Dedifferentiated amniotic fluid mesenchymal stem cell (primary cell): Measurements from ENCODE around the gene RARA.
A peak's percentile ranks its signal among the peaks of the same experiment; 100 is the strongest.

Experiments used
- DNase-seq: peaks from one replicate; pipeline ENCODE4 v3.0.0-alpha.2; 2016; ENCODE audit errors: extremely low spot score

RARA gene

DNA sequence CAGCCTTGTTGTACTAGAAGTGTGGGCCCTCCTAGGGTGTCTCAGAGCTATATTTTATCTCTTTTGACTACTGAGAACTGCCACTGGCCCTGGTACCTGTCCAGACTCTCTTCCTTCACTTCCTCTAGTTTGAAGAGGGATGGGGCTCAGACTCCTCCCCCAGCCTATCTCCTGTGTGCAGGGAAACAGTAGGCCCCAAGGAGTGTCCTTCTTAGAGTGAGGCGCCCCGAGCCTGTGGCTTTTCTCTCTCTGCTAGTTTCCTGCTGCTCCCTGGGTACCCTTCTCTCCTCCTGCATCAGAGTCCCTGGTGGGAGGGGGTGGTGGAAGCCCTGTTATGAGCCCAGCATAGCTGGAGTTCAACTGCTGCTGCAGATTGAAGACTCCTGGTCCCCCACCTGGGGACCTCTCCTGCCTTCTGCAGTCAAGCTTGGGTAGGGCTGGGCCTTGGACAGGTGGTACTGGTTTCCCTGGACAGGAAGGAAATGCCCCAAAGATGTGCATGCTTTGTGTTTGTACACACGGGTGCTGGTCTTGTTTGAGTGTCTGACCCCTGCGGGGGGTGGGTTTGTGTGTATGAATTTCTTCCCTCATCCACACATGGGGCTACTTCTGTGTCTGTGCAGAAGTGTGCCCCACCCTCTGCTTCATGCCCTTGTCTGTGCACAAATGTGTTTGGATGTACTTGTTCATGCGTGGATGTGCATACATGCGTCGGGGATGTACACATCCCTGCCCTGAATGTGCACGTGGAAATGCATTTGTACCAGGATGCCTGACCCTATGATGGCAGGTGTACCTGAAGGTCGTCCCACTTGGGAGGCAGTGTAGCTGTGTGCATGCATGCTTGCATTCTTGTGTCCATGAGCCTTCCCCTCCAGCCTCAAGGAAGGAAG, 6.9 kb downstream of the RARA start:
- DNase-seq = no peak

DNA sequence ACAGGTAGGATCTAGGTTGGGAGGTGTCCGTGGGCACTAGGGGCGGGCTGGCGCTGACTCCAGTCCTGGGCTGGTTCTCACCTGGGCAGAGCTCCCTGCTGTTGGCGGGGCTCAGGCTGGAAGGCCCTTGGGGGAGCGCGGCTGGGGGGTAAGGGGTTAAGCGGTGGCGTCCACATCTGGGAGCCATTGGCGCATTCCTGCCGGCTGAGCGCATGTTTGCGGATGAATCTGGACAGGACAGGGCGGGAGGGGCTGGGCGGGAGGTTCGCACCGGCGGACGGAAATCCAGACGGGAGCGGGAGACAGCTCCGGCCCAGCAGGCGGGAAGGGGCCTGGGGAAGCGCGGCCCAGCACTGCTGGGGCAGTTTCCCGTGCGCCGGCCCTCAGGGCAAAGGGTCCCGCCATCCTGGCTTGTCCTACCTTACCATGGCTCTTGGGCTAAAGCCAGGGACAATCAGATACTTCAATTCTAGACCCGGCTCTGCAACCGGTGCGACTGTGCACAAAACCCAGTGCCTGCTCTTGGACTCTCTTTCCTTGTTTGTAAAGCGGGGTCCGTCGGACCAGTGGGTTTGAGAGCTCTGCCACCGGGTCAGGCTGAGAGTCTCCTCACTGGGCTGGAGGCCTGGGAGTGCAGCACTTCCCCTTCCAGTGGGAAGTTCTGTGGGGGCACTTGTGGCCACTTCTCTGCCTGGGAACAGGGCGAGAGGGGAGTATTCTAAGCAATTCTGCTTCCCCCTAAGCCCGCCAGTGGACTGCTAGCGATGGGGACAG, 7.8 kb downstream of the RARA start:
- DNase-seq = no peak

DNA sequence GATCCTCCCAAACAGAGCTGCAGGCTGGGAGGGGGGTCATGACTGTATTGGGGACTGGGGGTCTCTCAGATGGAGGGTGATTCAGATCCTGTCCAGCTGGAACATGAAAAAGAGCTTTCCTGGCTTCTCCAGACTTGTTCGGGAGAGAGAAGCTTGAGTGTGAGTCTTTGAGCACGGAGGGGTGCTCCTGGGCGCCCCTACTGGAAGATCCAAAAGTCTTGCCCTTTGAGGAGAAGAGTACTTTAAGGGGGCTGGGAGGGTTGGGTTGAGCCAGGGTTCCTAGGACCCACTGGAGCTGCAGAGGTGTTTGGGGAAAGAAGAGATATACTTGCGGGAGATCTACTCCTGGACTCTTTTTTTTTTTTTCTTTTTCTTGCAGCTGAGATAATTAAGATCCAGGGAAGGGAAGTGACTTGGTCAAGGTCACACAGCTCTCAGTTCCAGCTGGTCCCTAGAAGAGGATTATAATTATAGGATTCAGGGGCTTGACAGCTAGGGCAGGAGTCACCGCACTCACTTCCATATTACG, 8.4 kb downstream of the RARA start:
- peak; percentile 70 for DNase-seq

DNA sequence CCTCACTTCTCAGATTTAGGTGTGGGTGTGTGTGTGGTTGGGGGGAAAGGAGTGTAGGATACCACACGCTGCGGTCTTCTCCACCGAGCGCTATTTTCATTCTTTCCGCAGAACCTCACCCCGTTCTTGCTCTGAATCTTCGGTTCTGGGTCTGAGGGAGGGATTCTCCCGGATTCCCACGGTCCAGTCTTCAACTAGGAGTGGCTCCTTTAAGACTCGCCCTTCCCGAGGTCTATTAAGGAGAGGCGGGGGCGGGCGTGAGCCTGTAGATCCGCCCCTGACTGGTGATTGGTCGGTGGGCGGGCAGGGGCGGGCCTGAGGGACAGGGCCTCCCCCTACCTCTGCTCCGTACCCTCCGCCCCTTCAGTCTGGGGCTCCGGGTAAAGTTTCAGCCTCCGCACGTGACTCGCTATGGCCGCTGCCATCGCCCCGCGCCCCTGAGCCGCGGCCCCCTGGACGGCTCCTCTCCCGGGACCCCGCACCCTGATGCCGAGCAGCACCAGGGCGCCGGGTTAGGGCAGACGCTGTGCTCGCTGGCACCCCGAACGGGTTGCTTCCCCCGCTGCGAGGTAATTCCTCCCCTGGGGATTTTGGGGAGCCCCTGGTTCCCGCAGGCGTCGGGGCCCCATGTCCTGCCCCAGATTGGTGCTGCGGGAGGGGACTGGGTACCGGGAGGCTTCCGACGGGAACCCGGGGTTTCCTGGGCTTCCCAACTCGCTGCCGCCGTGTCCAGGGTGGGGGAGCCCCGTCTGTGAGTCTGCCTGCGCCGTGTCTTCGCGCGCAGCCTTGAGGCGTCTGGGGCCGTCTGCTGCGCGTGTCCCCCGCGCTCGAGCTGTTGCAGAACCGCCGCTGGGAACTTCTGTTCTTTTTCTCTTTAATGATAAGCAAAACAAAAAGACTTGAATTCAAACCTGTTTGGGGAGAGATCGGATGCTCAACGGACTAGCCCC, 9.2 kb downstream of the RARA start:
- peak; percentile 96 for DNase-seq

DNA sequence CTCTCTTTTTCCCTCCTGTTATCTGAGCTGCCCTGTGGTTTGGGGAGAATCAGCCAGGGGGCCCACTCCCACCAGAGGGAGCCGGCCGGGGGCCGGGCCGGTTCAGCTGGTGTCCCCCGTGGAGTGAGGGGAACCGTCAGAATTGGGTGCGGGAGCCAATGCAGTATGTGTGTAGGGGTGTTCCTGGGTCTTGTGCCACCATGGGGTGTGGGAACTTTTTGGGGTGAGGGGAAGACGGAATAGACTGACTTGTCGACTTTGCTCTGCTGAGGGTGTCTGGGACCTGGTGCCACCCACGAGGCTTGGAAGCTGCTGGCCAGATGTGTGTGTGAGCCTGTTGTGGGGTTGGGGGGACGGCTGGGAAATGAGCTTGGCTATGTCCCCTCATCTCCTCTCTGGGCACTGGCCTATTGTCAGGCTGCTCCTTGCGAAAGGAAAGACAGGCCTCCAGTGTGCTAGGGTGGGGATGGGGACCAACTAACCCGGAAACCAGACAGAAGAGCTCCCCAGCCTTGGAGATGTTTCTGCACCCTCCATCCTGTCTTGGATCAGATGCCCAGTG, 9.9 kb downstream of the RARA start:
- no peak for DNase-seq

DNA sequence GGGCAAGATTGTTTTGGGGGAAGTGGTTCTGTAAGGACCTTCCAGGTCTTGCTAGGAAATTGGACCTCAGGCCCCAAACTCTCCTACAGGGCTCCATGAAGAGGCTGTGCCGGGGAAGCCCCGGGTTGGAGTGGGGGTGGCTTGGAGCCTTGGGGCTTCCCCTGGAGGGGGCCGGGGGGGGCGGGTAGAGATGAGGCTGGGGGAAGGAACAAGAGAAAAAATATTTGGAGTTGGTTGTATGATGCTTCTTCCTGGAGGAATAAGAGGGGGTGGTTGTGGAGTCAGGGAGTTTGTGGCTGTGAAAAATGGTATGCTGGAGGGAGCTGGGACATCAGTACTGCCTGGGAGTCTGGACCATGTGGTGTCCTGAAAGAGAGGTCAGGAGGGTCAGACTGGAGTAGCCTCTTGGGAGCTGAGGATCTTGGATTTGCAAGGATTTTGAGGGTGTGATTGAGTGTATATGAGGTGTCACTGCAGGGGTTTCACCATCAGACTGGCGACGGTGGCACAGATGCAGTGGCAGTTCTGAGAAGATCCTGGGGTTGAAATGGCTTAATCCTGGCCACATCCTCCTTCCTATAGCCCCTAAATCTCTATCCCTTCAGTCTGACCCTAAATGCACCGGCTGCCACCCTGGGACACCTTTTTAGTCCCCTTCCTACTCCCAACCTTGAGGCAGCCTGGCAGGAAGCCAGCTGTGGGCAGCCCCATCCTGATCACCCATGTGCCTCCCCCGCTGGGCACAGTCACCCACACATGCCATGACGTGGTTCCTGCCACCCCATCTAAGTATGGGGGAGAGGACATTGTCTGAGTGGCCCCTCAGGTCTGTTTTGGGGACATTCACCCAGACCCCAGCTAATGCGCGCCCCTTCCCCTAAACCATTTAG, 10.9 kb downstream of the RARA start:
- DNase-seq = no peak

DNA sequence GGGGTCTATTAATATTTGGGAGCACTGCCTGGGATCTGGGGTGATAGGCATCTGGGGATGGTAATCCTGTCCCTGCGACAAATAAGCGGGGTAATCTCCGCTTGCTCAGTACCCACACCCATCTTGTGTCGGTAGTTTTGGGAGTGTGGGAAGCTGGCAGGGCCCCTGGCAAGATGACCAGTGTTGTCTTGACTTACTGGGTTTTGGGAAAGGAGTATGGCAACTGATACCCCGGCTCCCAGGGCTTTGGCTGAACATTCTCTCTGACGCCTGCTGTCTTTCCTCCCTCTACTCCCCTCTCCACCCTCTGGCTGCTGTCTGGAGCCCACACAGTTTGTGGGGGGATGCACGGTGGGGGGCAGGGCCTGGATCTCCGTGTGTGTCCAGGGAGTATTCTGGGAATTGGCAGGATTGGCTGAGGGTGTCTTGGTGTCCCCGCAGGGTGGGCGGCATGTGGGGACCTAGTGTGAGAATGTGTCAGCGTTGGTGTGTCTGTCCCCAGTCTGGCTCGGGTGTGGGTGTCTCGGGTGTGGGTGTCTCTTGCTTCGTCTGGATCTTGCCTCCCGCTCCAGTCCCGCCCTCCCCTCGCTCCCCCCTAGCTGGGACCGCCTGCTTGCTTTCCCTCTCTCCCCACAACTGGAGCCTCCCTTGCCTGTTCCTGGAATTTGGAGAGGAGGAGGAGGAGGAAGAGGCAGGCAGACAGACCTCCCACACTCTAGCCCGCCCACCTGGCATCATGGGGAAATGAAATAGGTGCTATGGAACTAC, 12.0 kb downstream of the RARA start:
- DNase-seq = no peak

DNA sequence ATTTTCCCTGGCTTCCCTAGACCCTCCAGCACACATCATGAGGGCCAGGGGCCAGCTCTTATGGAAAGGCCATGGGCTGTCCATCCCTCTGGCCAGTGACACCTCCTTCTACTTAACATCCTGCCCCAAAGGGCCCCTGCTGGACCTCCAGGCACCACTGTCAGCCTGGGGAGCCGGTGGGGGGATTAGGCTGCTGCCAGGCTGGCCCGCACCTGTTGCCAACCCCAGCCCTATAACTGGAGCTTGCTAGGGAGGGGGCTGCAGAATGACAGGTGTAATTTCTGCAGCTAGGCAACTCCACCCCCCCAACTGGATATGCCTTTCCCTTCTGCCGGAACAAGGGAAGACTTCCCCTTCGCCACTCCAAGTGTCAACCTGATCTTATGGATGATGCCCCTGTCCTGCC, 12.5 kb downstream of the RARA start:
- no peak for DNase-seq

DNA sequence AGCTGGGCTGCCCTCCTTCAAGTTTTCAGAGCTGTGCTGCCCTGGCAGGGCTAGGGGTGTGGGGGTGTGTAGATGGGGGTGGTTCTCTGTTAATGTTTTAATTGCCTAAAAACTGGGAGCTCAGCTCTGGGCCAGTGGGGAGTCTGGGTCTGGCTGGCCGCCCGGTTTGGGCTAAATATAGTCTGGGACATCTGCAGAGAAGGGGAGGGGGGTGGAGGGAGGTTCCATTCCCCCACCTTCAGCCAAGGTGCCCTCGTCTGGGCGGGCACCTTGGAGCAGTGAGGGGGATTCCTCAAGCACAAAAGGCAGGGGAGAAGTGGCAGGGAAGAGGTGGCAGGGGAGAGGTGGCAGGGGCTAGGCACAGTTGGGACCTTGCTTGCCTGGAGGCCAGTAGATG, 13.0 kb downstream of the RARA start:
- no peak for DNase-seq

DNA sequence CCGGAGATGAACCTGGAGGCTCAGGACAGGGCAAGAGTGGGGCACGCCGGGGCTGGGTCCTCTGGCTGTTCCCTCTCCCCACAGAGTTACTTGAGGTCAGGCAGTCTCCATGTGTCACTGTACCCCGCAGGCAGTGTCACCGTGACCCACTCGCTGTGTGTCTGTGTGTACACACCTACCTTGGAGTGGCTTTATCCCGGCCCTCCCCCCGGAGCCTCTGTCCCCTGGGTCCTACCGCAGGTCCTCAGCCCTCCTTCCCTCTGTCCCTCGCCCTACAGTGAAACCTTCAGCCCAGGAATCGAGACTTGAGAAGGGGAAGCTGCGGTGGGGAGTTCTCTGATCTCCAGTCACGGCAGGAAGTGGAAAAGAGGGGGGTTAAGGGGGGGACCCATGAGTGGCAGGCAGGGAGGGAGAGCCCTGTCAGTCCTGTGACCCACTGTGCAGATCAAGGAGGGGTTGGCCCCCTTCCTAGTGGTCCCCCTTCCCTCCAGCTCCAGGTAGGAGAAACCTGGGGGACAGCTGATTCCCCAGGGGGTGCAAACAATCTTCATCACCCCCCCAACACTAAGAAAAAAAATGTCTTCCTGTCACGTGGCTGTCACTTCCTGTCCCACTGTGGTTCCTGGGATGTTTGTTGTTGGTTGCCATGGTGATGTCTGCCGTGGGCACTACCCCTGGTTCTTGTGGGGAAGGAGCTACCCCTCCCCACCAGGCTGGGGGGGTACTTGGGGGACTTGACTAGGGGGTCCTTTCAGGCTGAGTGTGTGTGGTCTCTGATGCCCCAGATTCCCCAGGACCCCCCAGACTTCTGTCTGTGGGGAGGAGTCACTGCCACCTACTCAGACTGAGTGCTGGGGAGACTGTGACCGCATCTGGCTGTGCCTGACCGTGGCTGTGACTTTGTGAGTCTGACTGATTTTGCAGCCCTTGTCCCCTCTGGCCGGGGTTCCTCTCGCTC, 13.7 kb downstream of the RARA start:
- no peak for DNase-seq

DNA sequence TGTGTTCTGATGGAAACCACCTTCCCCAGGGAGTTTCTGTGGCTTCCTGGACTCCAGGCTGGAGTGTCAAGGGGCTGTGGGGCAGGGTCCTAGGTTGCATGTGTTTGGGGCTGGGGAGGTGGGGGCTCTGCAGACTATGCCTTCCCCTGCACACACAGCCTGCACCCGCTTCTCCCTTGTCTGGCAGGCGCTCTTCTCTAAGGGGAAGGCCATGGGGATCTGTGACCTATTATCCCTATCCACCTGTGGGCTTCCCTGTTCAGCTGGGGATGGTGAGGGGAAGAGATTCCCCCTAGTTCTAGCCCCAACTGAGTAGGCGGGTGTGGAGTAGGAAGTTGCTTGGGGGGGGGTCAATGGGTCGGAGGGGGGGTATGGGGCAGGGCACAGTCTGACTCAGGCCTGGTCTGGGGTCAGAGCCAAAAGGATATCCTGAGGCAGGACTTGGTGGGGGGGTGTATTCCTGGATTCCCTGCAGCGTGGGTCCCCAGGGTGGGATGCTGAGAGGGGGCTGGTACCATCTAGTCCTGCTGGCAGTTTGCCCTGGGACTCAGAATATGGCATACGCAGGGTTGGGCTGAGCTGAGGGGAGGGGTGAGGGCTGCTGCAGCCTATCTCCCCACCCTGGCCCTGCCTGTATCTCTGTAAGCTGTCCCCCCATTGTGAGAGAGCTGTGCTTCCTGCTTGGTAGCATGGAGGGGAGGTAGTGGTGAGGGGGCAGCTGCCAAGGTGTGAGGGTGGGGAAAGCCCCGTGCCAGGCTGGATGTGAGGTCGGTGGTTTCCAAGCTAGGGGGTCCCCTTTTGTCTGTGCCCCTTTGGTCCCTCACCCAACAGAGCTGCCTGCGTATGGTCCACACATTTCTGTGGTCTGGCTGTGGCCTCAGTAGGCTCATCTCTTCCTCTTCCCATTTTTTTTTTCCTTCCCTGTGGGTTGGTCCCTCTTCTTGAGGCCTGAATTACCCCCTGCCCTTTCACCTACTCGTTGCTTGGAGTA, 14.7 kb downstream of the RARA start:
- DNase-seq = no peak

DNA sequence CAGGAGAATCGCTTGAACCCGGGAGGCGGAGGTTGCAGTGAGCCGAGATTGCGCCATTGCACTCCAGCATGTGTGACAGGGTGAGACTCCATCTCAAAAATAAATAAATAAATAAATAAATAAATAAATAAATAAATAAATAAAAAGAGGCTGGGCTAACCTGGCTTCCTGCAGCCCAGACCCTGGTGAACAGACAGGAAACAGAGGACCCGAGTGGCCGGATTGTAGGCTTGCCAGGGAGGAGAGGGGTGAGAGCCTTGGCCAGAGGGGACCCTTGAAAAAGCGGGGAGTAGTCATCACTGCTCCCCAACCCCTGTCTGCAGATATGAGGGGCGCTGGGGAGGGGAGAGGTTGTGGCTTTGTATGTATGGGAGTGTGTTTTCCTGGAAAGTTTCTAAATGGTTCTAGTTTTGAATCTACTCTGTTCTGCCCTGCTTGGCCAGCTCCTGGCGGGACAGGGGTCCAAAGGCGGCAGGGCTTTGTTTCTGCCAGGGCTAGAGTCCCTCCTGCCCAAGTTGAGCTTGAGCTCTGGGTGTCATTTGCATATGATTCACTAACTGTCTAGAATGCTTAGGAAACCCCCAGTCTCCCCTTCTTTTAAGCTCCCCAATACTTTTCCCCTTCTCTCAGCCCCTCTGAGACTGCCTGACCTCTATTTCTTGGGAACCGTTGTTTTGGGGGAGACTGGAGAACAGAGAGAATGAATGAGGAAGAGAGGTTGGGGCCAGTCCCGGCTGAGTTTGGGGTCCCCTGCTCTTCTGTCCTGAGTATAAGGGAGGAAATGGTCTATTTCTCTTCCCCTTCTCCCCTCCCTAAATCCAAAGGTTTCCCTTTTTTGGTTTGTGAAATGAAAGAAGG, 16.4 kb downstream of the RARA start:
- DNase-seq = no peak

DNA sequence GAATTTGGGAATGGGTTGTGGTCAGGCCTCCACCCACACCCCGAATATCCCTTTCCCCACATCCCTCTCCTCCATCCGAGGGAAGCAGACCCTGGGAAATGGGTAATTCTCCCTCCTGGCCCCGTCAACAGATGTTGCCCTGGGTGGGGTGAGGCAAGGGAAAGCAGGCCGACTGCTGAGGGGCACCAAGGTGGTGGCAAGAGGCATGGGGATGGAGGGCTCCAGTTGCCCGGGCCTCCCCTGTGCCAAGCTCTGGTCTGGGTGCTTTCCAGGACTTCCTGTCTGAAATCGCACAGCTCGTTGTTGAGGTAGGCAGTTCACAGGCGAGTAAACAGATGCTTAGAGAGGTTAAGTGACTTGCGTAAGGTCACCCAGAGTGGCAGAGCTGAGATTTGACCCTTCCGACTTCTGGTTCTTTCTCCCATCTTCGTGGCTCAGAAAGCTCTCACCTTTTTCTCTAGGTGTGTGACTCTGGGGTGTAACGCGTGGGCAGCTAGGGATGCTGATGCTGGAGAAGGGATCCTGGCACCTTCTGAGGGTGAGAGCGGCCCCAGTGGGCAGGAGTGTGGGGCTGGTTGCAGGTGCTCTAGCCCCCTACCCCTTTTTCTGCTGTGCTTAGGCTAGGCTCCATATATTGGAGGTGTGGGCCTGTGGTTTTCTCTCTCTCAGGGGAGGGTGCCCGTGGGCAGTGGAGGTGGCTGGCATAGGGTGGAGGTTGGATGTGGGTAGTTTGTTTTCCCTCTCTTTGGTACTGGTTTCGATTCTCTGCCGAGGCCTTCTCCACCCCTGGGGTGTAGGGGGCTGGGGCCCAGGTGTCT, 17.2 kb downstream of the RARA start:
- DNase-seq = no peak

DNA sequence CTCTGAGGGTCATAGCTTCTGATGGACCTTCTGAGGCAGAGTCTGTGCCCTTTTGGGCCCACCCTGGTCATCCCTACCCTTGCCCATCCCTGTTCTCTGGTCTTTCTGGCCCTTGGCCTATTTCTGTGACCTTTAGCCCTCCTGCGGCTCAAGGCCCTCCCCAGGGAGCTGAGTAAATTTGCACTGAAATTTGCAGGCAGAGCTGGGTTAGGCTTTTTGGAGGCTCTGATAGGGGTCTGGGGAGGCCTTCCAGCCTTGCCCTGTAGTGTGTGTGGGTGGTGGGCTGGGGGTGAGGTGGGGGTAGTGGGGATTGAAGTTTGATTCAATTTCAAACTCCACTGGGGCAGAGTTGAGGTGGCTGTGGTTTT, 17.8 kb downstream of the RARA start:
- no peak for DNase-seq

DNA sequence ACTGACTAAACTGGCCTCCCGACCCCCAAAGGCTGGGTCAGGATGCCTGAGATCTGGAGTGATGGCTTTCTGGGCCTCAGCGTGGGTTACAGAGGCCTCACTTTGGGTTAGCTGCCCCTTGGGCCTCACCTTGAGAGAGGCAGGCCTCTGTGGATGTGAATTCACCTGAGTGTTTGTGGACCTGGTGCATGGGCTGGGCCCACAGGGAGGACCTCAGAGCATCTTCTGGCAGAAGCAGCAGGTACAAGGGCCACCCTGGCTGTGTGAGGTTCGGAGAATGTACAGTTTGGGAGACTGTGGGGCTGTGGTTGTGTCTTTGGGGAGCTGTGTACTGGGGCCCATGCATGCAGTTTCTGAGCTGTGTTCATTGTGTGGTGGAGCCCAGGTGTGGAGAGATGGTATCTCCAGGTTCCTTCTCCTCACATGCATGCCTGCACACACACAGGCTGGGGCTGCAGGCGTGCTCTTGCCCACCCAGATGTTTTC, 18.3 kb downstream of the RARA start:
- DNase-seq = no peak
